GM19025 (cell line): ENCODE data around the gene ARMC5.
A peak's percentile ranks its signal among the peaks of the same experiment; 100 is the strongest.

Experiments
- ATAC-seq: cut with Tn5 transposase; IDR thresholded peaks from one replicate; pipeline ENCODE4 v1.9.1; 2021; ENCODE audit warnings: mild to moderate bottlenecking, low read depth, moderate library complexity; ENCODE audit not compliant: unreplicated experiment

ARMC5 gene

DNA sequence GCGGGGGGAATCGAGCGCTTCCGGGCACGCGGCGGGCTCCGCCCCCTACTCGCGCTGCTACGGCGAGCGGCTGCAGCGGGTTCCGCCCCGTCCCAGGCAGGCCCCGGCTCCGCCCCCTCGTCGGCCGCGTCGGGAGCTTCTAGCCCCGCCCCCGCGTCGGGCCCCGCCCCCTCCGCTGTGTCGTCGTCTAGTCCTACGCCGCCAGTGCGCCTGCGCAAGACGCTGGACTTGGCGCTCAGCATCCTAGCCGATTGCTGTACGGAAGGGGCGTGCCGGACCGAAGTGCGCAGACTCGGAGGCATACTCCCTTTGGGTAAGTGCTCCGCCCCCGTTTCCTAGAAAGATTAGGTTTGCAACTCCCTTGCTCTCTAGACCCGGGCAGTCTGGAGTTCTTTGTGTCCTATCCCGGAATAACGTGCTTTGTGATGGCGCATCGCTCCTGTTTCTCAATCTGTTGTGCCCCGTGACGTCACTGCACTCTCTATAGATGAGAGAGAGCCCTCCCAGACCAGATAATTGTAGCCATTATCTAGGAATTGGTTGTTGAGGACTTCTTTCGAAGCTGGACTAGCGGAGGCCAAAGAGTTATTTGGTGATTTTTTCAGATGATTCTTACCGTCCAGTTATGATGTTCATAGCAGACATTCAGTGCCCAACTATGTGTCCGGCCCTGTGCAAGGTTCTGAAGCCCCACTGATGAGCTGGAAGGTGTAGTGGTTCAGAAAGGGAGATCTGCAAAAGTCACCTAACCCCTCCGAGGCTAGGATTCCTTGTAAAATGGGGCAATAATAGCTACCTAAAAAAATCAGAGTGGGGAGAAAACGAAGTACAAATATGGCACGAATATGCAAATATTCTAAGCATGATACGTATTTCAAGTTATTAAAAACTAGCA is 633 bp downstream of the ARMC5 start:
- peak; percentile 72 for ATAC-seq

DNA sequence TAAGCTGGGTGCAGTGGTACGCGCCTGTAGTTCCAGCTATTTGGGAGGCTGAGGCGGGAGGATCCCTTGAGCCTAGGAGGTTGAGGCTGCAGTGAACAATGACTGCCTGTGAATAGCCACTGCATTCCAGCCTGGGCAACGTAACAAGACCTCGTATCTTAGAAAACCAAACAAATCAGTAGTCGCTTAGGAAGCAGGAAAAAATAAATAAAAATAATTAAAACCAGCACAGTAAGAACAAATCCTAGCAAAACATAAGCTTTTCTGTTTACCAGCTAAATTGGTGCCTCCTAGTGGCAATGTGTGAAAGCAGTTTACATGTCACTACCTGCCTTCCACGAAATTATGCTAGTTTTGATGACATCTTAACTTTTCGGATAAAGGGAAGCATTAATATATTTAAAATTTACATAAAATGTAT is 1.3 kb downstream of the ARMC5 start:
- ATAC-seq = no peak

- no peak for ATAC-seq
These were observed 2.1 kb downstream of the ARMC5 start for GRCh38 chr16:31461201-31461920.

GRCh38 chr16:31461921-31462804 is 2.9 kb downstream of the ARMC5 start:
- ATAC-seq = no peak

GRCh38 chr16:31464348-31464769 is 5.1 kb downstream of the ARMC5 start:
- no peak for ATAC-seq

DNA sequence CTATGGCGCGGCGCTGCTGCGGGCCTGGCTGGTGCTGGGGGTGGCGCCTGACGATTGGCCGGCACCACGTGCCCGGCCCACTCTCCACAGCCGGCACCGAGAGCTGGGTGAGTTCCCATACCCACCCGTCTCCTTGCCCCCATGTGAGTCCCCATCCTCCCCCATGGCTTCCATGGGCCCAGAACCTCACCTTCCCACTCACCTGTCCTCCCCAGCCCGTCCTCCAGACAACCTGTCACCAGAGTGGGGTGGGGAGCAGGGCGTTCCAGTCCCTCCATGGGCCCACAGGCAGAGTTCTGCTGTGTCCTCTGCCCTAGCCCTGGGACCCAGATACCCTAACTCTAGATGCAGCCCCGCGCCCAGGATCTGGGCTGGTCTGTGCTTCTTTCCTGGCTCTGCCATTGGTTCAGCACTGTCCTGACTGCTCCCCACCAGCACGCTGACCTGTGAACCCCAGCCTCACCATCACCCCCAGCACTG is 5.5 kb downstream of the ARMC5 start:
- ATAC-seq = no peak

- no peak for ATAC-seq
These were observed 6.6 kb downstream of the ARMC5 start for GRCh38 chr16:31465788-31466370.

DNA sequence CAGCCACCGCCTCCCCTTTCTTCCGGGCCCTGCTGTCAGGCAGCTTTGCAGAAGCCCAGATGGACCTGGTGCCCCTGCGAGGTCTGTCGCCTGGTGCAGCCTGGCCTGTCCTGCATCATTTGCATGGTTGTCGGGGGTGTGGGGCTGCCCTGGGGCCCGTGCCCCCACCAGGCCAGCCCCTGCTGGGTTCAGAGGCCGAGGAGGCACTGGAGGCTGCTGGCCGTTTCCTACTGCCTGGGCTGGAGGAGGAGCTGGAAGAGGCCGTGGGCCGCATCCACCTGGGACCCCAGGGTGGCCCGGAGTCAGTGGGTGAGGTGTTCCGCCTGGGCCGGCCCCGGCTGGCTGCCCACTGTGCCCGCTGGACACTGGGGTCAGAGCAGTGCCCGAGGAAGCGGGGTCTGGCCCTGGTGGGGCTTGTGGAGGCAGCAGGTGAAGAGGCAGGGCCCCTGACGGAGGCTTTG is 7.1 kb downstream of the ARMC5 start:
- ATAC-seq = no peak

DNA sequence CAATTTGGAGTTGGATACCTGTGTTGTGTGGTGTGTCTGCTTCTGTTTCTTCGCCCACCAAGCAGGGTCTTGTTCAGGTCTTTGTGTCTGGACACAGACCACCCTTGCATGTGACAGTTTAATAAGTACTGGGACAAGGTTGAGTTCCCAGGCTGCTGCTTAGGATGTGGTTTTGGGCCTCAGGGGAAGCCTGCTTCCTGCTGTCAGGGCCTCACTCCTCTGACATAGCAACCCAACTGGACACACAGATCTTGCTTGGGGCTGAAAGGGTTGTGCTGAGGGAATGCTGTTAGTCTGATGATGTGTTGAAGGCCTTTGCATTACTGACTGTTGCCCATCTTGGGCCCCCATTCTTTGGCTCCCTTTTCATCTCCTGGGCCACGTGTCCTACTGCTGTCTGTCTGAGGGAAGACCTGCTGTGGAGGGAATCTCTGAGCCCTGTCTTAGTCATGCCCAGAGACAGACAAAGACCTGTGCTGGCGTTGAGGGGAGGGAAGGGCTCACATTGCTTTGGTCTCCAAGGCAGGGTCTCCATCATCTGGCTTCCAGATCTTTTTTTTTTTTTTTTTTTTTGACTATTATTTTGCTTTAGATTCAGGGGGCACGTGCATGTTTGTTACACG is 8.0 kb downstream of the ARMC5 start:
- peak; percentile 54 for ATAC-seq

DNA sequence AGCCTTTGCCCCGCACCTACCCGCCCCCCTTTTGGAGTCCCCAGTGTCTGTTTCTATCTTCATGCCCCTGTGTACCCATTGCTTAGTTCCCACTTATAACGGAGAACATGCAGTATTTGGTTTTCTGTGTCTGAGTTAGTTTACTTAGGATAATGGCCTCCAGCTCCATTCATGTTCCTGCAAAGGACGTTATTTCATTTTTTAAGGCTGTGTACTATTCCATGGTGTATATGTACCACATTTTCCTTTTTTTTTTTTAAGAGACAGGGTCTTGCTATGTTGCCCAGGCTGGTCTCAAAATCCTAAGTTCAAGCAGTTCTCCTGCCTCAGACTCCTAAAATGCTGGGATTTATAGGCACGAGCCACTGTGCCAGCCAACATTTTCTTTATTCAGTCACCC is 8.6 kb downstream of the ARMC5 start:
- no peak for ATAC-seq

- ATAC-seq = no peak
These were observed 11.3 kb downstream of the ARMC5 start for GRCh38 chr16:31470615-31471014.

- ATAC-seq = no peak
These were observed 12.1 kb downstream of the ARMC5 start for GRCh38 chr16:31471241-31471874.

- ATAC-seq = no peak
These were observed 12.8 kb downstream of the ARMC5 start, which contains the start of gene TGFB1I1 for GRCh38 chr16:31471875-31472708. Gene TGFB1I1 (plus strand): TSS chr16:31472152. CDS start chr16:31472189, 37 bp downstream.

DNA sequence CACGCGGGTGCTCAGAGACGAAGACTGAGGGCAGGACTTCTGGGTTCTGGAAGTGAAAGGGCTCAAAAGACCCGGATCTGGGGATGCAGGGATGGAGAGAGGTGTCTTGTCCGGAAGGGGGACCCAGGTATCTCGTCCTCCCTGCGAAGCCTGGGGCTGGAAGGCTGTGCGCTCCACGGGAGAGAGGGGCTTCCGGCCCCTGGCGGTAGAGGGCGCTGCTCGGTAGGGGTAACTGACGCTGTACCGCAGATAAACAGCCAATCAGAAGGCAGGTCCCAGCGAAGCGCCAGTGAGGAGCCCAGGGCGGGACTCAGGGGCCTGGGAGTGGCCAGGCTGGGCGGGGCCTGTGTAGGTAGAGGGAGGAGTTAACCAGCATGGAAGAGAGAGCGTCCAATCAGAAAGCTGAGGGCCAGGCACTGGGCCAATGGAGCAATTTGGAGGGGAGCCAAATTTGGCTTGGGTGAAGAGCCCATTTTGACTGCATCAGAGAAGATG is 13.5 kb downstream of the ARMC5 start:
- ATAC-seq = no peak

- ATAC-seq = no peak
These were observed 14.1 kb downstream of the ARMC5 start for GRCh38 chr16:31473264-31473984.

DNA sequence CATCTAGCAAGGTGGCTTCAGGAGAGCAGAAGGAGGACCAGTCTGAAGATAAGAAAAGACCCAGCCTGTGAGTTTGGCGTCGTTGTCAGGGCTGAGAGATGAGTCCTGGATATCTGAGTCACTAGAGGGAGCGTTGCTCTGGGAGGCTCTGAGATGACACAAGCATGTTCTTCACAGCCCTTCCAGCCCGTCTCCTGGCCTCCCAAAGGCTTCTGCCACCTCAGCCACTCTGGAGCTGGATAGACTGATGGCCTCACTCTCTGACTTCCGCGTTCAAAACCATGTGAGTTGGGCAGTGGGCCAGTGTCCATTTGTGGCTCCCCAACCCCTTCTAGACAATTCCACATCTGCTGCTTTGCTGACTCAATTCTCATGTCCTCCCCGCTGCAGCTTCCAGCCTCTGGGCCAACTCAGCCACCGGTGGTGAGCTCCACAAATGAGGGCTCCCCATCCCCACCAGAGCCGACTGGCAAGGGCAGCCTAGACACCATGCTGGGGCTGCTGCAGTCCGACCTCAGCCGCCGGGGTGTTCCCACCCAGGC is 14.9 kb downstream of the ARMC5 start:
- ATAC-seq = no peak
